PFSK-1 (cell line): ENCODE data around the gene SPEM1.

Source experiments
- FOXP2 ChIP-seq: optimal IDR thresholded peaks from 2 replicates; pipeline ENCODE3; 2011; ENCODE audit warnings: borderline replicate concordance, control low read depth, inconsistent platforms; ENCODE audit not compliant: insufficient read depth; ENCODE audit errors: extremely low read length, extremely low read depth
- POLR2AphosphoS5 ChIP-seq: IDR thresholded peaks from 2 replicates; pipeline ENCODE4 v1.6.1; 2012; ENCODE audit warnings: low read depth, mild to moderate bottlenecking, control low read depth, low read length, moderate library complexity
- REST ChIP-seq, 2 experiments: IDR thresholded peaks; 2 replicates each; pipeline versions ENCODE4 v1.6.1 to v1.8.0; 2011 to 2012; ENCODE audit warnings: low read depth in 2 of 2, low read length in 2 of 2, control low read depth in 1 of 2, inconsistent platforms in 1 of 2, mild to moderate bottlenecking in 1 of 2, moderate library complexity in 1 of 2; ENCODE audit not compliant: insufficient read depth in 1 of 2
- SIN3A ChIP-seq: IDR thresholded peaks from 2 replicates; pipeline ENCODE4 v1.6.1; 2012; ENCODE audit warnings: mild to moderate bottlenecking, low read length, moderate library complexity, borderline replicate concordance; ENCODE audit not compliant: insufficient read depth
- TAF1 ChIP-seq: IDR thresholded peaks from 2 replicates; pipeline ENCODE4 v1.6.1; 2012; ENCODE audit warnings: low read length, control low read depth, borderline replicate concordance; ENCODE audit not compliant: insufficient read depth

SPEM1 gene

GRCh38 chr17:7464081-7464480 is 44.0 kb downstream of the SPEM1 start:
- TF ChIP-seq TAF1 (no peak), SIN3A (no peak), REST (IDR thresholded peaks at IDR 0.05; ENCODE audit: insufficient read depth in 1 of 2, low read depth in 2 of 2, low read length in 2 of 2) (no peak), FOXP2 (no peak), POLR2AphosphoS5 (no peak)

- no peak for TF ChIP-seq REST (IDR thresholded peaks at IDR 0.05; ENCODE audit: insufficient read depth in 1 of 2, low read depth in 2 of 2, low read length in 2 of 2)
- no peak for TF ChIP-seq FOXP2
- TF ChIP-seq POLR2AphosphoS5: no peak
- no peak for TF ChIP-seq TAF1
- TF ChIP-seq SIN3A: no peak
These were observed 45.6 kb downstream of the SPEM1 start for GRCh38 chr17:7465597-7466275.

- TF ChIP-seq FOXP2 (no peak), POLR2AphosphoS5 (no peak), REST (IDR thresholded peaks at IDR 0.05; ENCODE audit: insufficient read depth in 1 of 2, low read depth in 2 of 2, low read length in 2 of 2) (no peak), TAF1 (no peak), SIN3A (no peak)
These were observed 46.2 kb downstream of the SPEM1 start for GRCh38 chr17:7466318-7466638.

GRCh38 chr17:7466639-7467341 is 46.7 kb downstream of the SPEM1 start:
- TF ChIP-seq TAF1 (no peak), FOXP2 (no peak), POLR2AphosphoS5 (no peak), SIN3A (no peak), REST (IDR thresholded peaks at IDR 0.05; ENCODE audit: insufficient read depth in 1 of 2, low read depth in 2 of 2, low read length in 2 of 2) (no peak)
